Fibroblast of lung (primary cell): Measurements from ENCODE around the gene HDC. TPM values are rescaled to one million over a fixed set of nuclear protein-coding genes. Genes with fewer than 3 reads are reported as not detected.

Experiments used
- DNase-seq, 2 donors: peaks; one replicate each; pipeline versions ENCODE4 v3.0.0 to v3.0.0-alpha.2; 2010; ENCODE audit warnings: low read depth in 2 of 2
- H2AFZ ChIP-seq: 2 replicates; pipeline ENCODE4 v1.5.1; 2012; ENCODE audit warnings: low read length, control low read depth, inconsistent platforms
- H3K27ac ChIP-seq: 2 replicates; pipeline ENCODE4 v1.5.1; 2011; ENCODE audit warnings: low read length, control low read depth; ENCODE audit not compliant: insufficient read depth
- H3K27me3 ChIP-seq: 2 replicates; pipeline ENCODE4 v1.5.1; 2011; ENCODE audit warnings: mild to moderate bottlenecking, low read length; ENCODE audit not compliant: control insufficient read depth, insufficient read depth
- H3K36me3 ChIP-seq: 2 replicates; pipeline ENCODE4 v1.5.1; 2011; ENCODE audit warnings: low read length; ENCODE audit not compliant: control insufficient read depth, insufficient read depth
- H3K4me1 ChIP-seq: 2 replicates; pipeline ENCODE4 v1.5.1; 2011; ENCODE audit warnings: low read length; ENCODE audit not compliant: control insufficient read depth, insufficient read depth; ENCODE audit errors: extremely low read depth
- H3K4me2 ChIP-seq: 2 replicates; pipeline ENCODE4 v1.5.1; 2011; ENCODE audit warnings: low read length, control low read depth; ENCODE audit not compliant: insufficient read depth; ENCODE audit errors: extremely low read depth
- H3K4me3 ChIP-seq, 4 experiments: fragments of 200-600 bp in 1 of 4; sonication (generic) in 1 of 4; replicated peaks in 1 of 4; 2 replicates each; pipeline ENCODE4 v1.5.1; 2011 to 2016; ENCODE audit warnings: low read length in 4 of 4, low read depth in 3 of 4, mild to moderate bottlenecking in 3 of 4, control low read depth in 2 of 4, inconsistent platforms in 1 of 4, mixed read lengths in 1 of 4; ENCODE audit not compliant: insufficient read depth in 1 of 4; ENCODE audit errors: control extremely low read depth in 1 of 4
- H3K79me2 ChIP-seq: 2 replicates; pipeline ENCODE4 v1.5.1; 2012; ENCODE audit warnings: mild to moderate bottlenecking, low read length, inconsistent platforms; ENCODE audit not compliant: control insufficient read depth, insufficient read depth
- H3K9ac ChIP-seq: 2 replicates; pipeline ENCODE4 v1.5.1; 2011; ENCODE audit warnings: mild to moderate bottlenecking, low read length, control low read depth; ENCODE audit not compliant: insufficient read depth
- H3K9me3 ChIP-seq: 2 replicates; pipeline ENCODE4 v1.5.1; 2012; ENCODE audit warnings: low read depth, low read length; ENCODE audit not compliant: control insufficient read depth, insufficient read depth
- H4K20me1 ChIP-seq: 2 replicates; pipeline ENCODE4 v1.5.1; 2011; ENCODE audit warnings: low read length; ENCODE audit not compliant: control insufficient read depth, insufficient read depth; ENCODE audit errors: extremely low read depth
- EZH2 ChIP-seq: IDR thresholded peaks from 2 replicates; pipeline ENCODE4 v1.5.1; 2012; ENCODE audit warnings: low read length, control low read depth, mild to moderate bottlenecking; ENCODE audit errors: missing control alignments
- polyA minus RNA-seq: library from RNA; depleted of rRNA, polyadenylated mRNA; stranded (reverse); fragments of >200 nt; gene quantifications from 2 replicates; pipeline ENCODE4 v1.2.3, GENCODE V29; 2011; ENCODE audit warnings: low replicate concordance
- polyA plus RNA-seq, 2 donors: library from polyadenylated mRNA; depleted of rRNA in 1 of 2; stranded (reverse) in 1 of 2; unstranded in 1 of 2; fragments of >200 nt; gene quantifications; 2 replicates each; pipeline ENCODE4 v1.2.1, GENCODE V29; 2011 to 2012; ENCODE audit warnings: missing spikeins in 1 of 2
- total RNA-seq: library from RNA; depleted of rRNA; stranded (reverse); fragments of >200 nt; gene quantifications from 2 replicates; pipeline ENCODE4 v1.2.1, GENCODE V29; 2014
- TF ChIP-seq, protein P1 (sequence below), 2 donors: IDR thresholded peaks in 1 of 2; conservative IDR thresholded peaks in 1 of 2; 1 replicate in 1 of 2; 2 replicates in 1 of 2; pipeline ENCODE4 v1.5.1; 2011 to 2012; ENCODE audit warnings: low read length in 2 of 2, control low read depth in 1 of 2, inconsistent platforms in 1 of 2, low read depth in 1 of 2, mild to moderate bottlenecking in 1 of 2

Gene HDC, protein sequence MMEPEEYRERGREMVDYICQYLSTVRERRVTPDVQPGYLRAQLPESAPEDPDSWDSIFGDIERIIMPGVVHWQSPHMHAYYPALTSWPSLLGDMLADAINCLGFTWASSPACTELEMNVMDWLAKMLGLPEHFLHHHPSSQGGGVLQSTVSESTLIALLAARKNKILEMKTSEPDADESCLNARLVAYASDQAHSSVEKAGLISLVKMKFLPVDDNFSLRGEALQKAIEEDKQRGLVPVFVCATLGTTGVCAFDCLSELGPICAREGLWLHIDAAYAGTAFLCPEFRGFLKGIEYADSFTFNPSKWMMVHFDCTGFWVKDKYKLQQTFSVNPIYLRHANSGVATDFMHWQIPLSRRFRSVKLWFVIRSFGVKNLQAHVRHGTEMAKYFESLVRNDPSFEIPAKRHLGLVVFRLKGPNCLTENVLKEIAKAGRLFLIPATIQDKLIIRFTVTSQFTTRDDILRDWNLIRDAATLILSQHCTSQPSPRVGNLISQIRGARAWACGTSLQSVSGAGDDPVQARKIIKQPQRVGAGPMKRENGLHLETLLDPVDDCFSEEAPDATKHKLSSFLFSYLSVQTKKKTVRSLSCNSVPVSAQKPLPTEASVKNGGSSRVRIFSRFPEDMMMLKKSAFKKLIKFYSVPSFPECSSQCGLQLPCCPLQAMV
- total RNA-seq = not detected in 2 replicates
- polyA plus RNA-seq = not detected in 2 replicates
- polyA plus RNA-seq (2012) = not detected in 2 replicates
- not detected in 2 replicates for polyA minus RNA-seq

DNA sequence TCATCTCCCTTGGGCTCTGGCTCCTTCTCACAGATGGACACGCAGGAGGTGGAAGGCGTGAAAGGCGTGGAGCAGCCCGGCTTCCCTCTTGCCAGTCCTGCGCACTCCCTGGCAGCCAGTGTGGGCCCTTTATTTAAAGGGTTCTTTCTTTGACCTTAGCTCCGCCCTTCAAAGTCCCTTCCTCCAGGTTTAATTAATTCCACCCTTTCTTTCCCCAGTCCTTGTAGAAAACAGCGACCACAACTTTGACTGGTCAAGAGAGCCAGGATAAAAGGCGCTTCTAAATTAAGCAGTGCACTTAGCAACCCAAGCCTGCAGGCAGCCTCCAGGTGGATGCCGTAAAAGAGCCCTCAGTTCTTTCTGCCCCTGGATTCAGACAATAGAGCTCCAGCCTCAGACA lies at the start of gene HDC:
HDC (minus strand) TSS at position 107 of the 400 bp plus-strand sequence; CDS start at position 4, 103 bp downstream.
- no peaks in the 10 kb centered on the region for H3K9me3 ChIP-seq
- no peaks in the 10 kb centered on the region for H3K79me2 ChIP-seq
- TF ChIP-seq, protein P1, sequence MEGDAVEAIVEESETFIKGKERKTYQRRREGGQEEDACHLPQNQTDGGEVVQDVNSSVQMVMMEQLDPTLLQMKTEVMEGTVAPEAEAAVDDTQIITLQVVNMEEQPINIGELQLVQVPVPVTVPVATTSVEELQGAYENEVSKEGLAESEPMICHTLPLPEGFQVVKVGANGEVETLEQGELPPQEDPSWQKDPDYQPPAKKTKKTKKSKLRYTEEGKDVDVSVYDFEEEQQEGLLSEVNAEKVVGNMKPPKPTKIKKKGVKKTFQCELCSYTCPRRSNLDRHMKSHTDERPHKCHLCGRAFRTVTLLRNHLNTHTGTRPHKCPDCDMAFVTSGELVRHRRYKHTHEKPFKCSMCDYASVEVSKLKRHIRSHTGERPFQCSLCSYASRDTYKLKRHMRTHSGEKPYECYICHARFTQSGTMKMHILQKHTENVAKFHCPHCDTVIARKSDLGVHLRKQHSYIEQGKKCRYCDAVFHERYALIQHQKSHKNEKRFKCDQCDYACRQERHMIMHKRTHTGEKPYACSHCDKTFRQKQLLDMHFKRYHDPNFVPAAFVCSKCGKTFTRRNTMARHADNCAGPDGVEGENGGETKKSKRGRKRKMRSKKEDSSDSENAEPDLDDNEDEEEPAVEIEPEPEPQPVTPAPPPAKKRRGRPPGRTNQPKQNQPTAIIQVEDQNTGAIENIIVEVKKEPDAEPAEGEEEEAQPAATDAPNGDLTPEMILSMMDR (conservative IDR thresholded peaks at IDR 0.05 in 1 of 2, IDR thresholded peaks at IDR 0.05 in 1 of 2; ENCODE audit: low read depth in 1 of 2, low read length in 2 of 2) = no peak
- no peak for TF ChIP-seq EZH2
- H3K9ac ChIP-seq = no peak within 1 kb of the TSS
- no peak for DNase-seq
- H3K27ac ChIP-seq = no peak within 1 kb of the TSS
- no peaks in the 10 kb centered on the region for H4K20me1 ChIP-seq
- H3K4me1 ChIP-seq = no peaks in the 10 kb centered on the region
- no peak within 1 kb of the TSS for H2AFZ ChIP-seq
- no peak within 1 kb of the TSS for H3K4me2 ChIP-seq
- no peak within 1 kb of the TSS for H3K4me3 ChIP-seq
- peaks cover 3% of the 10 kb centered on the region for H3K27me3 ChIP-seq
- no peaks in the 10 kb centered on the region for H3K36me3 ChIP-seq

DNA sequence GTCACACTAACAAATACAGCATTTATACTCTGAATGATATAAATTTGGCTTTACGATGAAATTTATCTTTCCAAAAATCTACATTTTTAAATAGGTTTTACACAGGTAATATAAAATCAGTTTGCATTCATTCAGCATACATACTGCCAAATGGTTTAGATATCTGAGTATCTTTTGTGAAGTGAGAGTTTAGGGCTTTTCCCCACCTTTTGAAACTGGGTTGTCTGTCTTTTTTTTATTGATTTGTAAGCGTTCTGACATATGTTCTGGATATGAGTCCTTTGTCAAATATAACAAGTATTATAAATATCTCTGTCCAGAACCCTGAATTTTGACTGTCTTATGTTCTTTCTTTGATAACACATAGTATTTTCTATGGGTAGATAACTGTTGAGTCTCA lies 47.1 kb upstream of the HDC start:
- Histone ChIP-seq H3K36me3 (no peaks in the 10 kb centered on the region), H4K20me1 (no peaks in the 10 kb centered on the region), H3K27me3 (no peaks in the 10 kb centered on the region), H3K4me3 (no peak overlapping the region), H2AFZ (no peak overlapping the region), H3K4me2 (no peak overlapping the region), H3K27ac (no peak overlapping the region), H3K9me3 (no peaks in the 10 kb centered on the region), H3K4me1 (no peaks in the 10 kb centered on the region), H3K9ac (no peak overlapping the region), H3K79me2 (peaks cover 3% of the 10 kb centered on the region)
- no peak for TF ChIP-seq EZH2
- TF ChIP-seq, protein P1 (conservative IDR thresholded peaks at IDR 0.05 in 1 of 2, IDR thresholded peaks at IDR 0.05 in 1 of 2; ENCODE audit: low read depth in 1 of 2, low read length in 2 of 2) = no peak
- DNase-seq = no peak

DNA sequence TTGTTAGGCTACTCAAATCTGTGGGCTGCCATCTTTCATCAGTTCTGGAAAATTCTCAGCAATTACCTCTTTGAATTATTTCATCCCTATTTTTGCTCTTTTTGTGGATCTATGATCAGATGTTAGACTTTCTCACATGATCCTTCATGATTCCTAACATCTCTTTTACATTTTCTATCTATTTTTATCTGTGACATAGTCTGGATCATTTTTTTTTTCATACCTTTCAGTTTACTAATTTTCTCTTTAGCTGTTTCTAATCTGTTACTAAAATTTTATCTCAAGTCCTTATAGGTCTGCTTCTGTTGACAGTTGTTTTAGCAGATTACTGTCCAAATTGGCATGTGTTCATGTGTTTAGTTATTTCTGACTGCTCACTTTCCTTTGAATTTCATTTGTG lies 42.3 kb upstream of the HDC start:
- H3K4me3 ChIP-seq = no peak overlapping the region
- no peaks in the 10 kb centered on the region for H3K4me1 ChIP-seq
- no peak overlapping the region for H2AFZ ChIP-seq
- H3K4me2 ChIP-seq = no peak overlapping the region
- DNase-seq = no peak
- H3K36me3 ChIP-seq = no peaks in the 10 kb centered on the region
- H3K9me3 ChIP-seq = no peaks in the 10 kb centered on the region
- no peaks in the 10 kb centered on the region for H3K79me2 ChIP-seq
- TF ChIP-seq, protein P1 (conservative IDR thresholded peaks at IDR 0.05 in 1 of 2, IDR thresholded peaks at IDR 0.05 in 1 of 2; ENCODE audit: low read depth in 1 of 2, low read length in 2 of 2) = no peak
- TF ChIP-seq EZH2 = no peak
- H3K9ac ChIP-seq = no peak overlapping the region
- H3K27ac ChIP-seq = no peak overlapping the region
- no peaks in the 10 kb centered on the region for H3K27me3 ChIP-seq
- H4K20me1 ChIP-seq = no peaks in the 10 kb centered on the region
